ENCODE results near the gene TMEM132D.
A peak's percentile ranks its signal among the peaks of the same experiment; 100 is the strongest.

The TMEM132D gene

GRCh38 chr12:129903956-129904829, at the start of gene TMEM132D:
TMEM132D (minus strand) TSS chr12:129904025.
- H3K4me1 ChIP-seq (ENCODE audit: control insufficient read depth, insufficient read depth, low read length): no peaks in the 10 kb centered on the region

DNA sequence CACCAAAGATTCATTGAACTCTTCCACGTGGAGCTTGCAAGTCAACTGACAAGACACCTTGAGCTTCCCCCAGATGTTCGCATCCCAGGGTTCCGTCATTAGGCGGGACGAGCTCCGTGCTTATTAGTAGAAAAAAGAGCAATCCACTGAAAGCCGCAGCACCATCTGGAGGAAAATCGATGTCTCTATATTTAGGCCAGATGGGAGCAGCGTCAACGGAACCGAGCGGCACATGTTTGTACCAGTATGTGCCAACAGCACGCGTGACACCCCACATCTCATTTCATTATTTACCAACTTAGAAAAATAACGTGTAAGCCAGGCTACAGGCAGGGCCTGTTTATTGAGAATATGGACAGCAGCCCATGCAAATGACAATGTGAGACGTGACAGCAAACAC, 45.8 kb upstream of the TMEM132D start:
- Histone ChIP-seq H3K4me3 (ENCODE audit: low read depth, low read length) (no peak overlapping the region), H3K4me1 (ENCODE audit: control insufficient read depth, insufficient read depth, low read length) (no peaks in the 10 kb centered on the region), H3K9me3 (ENCODE audit: control insufficient read depth, insufficient read depth, low read depth, low read length) (no peaks in the 10 kb centered on the region), H3K27ac (ENCODE audit: extremely low read depth, low read depth, low read length) (no peak overlapping the region), H3K36me3 (ENCODE audit: control insufficient read depth in 2 of 2, insufficient read depth in 1 of 2, low read length in 2 of 2) (no peaks in the 10 kb centered on the region)
- POLR2A ChIA-PET: no interaction called here
- CTCF ChIA-PET: no interaction called here
- TF ChIP-seq ZNF529 (tag by site-specific recombination; IDR thresholded peaks at IDR 0.05; ENCODE audit: insufficient replicate concordance) (no peak), ZNF121 (tag by site-specific recombination; IDR thresholded peaks at IDR 0.05) (no peak), BCL6B (tag by site-specific recombination; IDR thresholded peaks at IDR 0.05) (no peak)

More at GRCh38 chr12:129903956-129904829, at the start of gene TMEM132D:
- Histone ChIP-seq H3K9me3 (ENCODE audit: control insufficient read depth, insufficient read depth, low read depth, low read length) (no peaks in the 10 kb centered on the region), H3K4me3 (ENCODE audit: low read depth, low read length) (peak within 1 kb of the TSS; percentile 37), H3K27ac (ENCODE audit: extremely low read depth, low read depth, low read length) (no peak within 1 kb of the TSS), H3K36me3 (ENCODE audit: control insufficient read depth in 2 of 2, insufficient read depth in 1 of 2, low read length in 2 of 2) (no peaks in the 10 kb centered on the region)
- CTCF ChIA-PET: no interaction called here
- POLR2A ChIA-PET: no interaction called here
- no peak for TF ChIP-seq ZNF16 (tag by site-specific recombination; IDR thresholded peaks at IDR 0.05; ENCODE audit: low read depth)

GRCh38 chr12:129941618-129942017, 37.8 kb upstream of the TMEM132D start:
- Histone ChIP-seq H3K36me3 (ENCODE audit: control insufficient read depth in 2 of 2, insufficient read depth in 1 of 2, low read length in 2 of 2) (no peaks in the 10 kb centered on the region), H3K4me1 (ENCODE audit: control insufficient read depth, insufficient read depth, low read length) (no peaks in the 10 kb centered on the region), H3K9me3 (ENCODE audit: control insufficient read depth, insufficient read depth, low read depth, low read length) (no peaks in the 10 kb centered on the region), H3K27ac (ENCODE audit: extremely low read depth, low read depth, low read length) (no peak overlapping the region), H3K4me3 (ENCODE audit: low read depth, low read length) (no peak overlapping the region)
- TF ChIP-seq BCL6B (tag by site-specific recombination; IDR thresholded peaks at IDR 0.05): no peak
- no peak for TF ChIP-seq ZNF175 (tag by site-specific recombination; IDR thresholded peaks at IDR 0.05)
- TF ChIP-seq, protein P1, sequence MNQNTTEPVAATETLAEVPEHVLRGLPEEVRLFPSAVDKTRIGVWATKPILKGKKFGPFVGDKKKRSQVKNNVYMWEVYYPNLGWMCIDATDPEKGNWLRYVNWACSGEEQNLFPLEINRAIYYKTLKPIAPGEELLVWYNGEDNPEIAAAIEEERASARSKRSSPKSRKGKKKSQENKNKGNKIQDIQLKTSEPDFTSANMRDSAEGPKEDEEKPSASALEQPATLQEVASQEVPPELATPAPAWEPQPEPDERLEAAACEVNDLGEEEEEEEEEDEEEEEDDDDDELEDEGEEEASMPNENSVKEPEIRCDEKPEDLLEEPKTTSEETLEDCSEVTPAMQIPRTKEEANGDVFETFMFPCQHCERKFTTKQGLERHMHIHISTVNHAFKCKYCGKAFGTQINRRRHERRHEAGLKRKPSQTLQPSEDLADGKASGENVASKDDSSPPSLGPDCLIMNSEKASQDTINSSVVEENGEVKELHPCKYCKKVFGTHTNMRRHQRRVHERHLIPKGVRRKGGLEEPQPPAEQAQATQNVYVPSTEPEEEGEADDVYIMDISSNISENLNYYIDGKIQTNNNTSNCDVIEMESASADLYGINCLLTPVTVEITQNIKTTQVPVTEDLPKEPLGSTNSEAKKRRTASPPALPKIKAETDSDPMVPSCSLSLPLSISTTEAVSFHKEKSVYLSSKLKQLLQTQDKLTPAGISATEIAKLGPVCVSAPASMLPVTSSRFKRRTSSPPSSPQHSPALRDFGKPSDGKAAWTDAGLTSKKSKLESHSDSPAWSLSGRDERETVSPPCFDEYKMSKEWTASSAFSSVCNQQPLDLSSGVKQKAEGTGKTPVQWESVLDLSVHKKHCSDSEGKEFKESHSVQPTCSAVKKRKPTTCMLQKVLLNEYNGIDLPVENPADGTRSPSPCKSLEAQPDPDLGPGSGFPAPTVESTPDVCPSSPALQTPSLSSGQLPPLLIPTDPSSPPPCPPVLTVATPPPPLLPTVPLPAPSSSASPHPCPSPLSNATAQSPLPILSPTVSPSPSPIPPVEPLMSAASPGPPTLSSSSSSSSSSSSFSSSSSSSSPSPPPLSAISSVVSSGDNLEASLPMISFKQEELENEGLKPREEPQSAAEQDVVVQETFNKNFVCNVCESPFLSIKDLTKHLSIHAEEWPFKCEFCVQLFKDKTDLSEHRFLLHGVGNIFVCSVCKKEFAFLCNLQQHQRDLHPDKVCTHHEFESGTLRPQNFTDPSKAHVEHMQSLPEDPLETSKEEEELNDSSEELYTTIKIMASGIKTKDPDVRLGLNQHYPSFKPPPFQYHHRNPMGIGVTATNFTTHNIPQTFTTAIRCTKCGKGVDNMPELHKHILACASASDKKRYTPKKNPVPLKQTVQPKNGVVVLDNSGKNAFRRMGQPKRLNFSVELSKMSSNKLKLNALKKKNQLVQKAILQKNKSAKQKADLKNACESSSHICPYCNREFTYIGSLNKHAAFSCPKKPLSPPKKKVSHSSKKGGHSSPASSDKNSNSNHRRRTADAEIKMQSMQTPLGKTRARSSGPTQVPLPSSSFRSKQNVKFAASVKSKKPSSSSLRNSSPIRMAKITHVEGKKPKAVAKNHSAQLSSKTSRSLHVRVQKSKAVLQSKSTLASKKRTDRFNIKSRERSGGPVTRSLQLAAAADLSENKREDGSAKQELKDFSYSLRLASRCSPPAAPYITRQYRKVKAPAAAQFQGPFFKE (tag by site-specific recombination; IDR thresholded peaks at IDR 0.05; ENCODE audit: borderline replicate concordance): no peak
- TF ChIP-seq PRDM1 (tag by site-specific recombination; IDR thresholded peaks at IDR 0.05): no peak
- TF ChIP-seq ZNF792 (tag by site-specific recombination; IDR thresholded peaks at IDR 0.05): no peak
- TF ChIP-seq, protein P2, sequence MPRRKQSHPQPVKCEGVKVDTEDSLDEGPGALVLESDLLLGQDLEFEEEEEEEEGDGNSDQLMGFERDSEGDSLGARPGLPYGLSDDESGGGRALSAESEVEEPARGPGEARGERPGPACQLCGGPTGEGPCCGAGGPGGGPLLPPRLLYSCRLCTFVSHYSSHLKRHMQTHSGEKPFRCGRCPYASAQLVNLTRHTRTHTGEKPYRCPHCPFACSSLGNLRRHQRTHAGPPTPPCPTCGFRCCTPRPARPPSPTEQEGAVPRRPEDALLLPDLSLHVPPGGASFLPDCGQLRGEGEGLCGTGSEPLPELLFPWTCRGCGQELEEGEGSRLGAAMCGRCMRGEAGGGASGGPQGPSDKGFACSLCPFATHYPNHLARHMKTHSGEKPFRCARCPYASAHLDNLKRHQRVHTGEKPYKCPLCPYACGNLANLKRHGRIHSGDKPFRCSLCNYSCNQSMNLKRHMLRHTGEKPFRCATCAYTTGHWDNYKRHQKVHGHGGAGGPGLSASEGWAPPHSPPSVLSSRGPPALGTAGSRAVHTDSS (tag by site-specific recombination; IDR thresholded peaks at IDR 0.05): no peak
- TF ChIP-seq KLF17 (tag by site-specific recombination; IDR thresholded peaks at IDR 0.05): no peak
- TF ChIP-seq FEZF1 (tag by site-specific recombination; IDR thresholded peaks at IDR 0.05): no peak
- no peak for TF ChIP-seq ZNF132 (tag by site-specific recombination; IDR thresholded peaks at IDR 0.05; ENCODE audit: borderline replicate concordance)
- TF ChIP-seq ZNF121 (tag by site-specific recombination; IDR thresholded peaks at IDR 0.05): no peak
- ChIA-PET POLR2A (no interaction called here), CTCF (no interaction called here)

Measured in HEK293 (cell line).